ENCODE measurements around the gene CEACAM21. TPM values are rescaled to one million over a fixed set of nuclear protein-coding genes. Genes with fewer than 3 reads are reported as not detected.

Gene CEACAM21
- polyA plus RNA-seq, 3 donors: 2.1 to 6.4 (median 4.1) TPM

DNA sequence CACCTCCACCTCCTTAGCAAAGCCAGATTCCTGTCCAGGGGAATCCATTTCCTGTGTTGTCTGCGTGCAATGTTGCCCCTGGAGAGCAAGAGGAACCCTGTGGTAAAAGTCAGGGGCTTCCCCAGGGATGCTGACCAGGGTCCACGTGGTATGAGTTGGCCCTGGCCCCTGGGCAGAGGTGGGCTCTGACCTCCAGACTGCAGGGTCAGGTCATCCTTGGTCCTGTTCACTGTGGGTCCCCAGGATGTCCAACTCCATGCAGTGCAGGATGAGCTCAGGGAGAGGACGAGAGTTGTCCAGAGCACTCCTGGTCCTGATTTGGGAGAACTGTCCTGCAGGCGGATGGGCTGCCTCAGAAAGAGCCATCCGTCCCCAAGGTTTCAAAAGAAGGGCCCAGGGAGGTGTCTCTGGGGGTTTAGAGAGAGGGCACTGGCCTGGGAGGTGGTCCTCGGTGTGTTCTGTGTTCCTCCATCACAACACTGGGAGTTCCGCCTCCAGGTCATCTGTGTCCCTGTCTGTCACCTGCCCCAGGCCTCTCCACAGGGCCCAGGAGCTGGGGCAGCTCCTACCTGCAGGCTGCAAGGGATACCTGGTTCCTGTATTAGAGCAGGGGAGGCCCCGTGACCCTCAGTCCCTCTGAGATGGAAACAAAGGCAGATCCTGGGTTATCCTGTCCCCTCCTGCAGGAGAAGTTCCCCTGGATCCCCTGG, 52.2 kb downstream of the CEACAM21 start:
- Histone ChIP-seq H3K4me2 (replicated peaks; ENCODE audit: extremely low read depth, low read length, poor library complexity, severe bottlenecking) (peak overlapping the region; percentile 100), H3K27me3 (ENCODE audit: control insufficient read depth in 2 of 2, insufficient read depth in 2 of 2, low read length in 2 of 2) (no peaks in the 10 kb centered on the region), H3K9me3 (replicated peaks in 1 of 2; ENCODE audit: control insufficient read depth in 1 of 2, insufficient read depth in 1 of 2, low read length in 2 of 2) (peaks cover 7 to 19% of the 10 kb centered on the region in 2 donors), H4K20me1 (ENCODE audit: insufficient read depth, low read length) (peaks cover 29% of the 10 kb centered on the region), H3K9ac (ENCODE audit: insufficient read depth, low read length, poor library complexity, severe bottlenecking) (no peak overlapping the region), H3K36me3 (replicated peaks in 1 of 2; ENCODE audit: control insufficient read depth in 1 of 2, insufficient read depth in 2 of 2, low read length in 2 of 2) (peaks cover 5 to 6% of the 10 kb centered on the region in 2 donors), H3K4me3 (replicated peaks in 1 of 3; ENCODE audit: low read depth in 2 of 3, low read length in 3 of 3) (peak overlapping the region in 1 of 3 experiments; percentile 98), H3K79me2 (ENCODE audit: insufficient read depth, low read length) (peaks cover 40% of the 10 kb centered on the region), H3K27ac (ENCODE audit: low read depth in 1 of 2, low read length in 2 of 2) (peak overlapping the region; percentile 49 to 90), H2AFZ (ENCODE audit: insufficient read depth, low read depth, low read length, poor library complexity, severe bottlenecking) (peak overlapping the region; percentile 74), H3K4me1 (ENCODE audit: control insufficient read depth in 1 of 2, insufficient read depth in 2 of 2, low read length in 2 of 2) (peaks cover 48 to 53% of the 10 kb centered on the region in 2 donors)
- DNase-seq: no peak
- Mint-ChIP-seq H3K9me3 (peaks cover 3 to 21% (median 19%) of the 10 kb centered on the region in 7 donors), H3K27ac (peak overlapping the region in 4 of 7 donors; percentile 61 to 95 (median 94)), H3K4me3 (no peak overlapping the region), H3K4me1 (peaks cover 51% of the 10 kb centered on the region), H3K36me3 (peaks cover 16 to 19% of the 10 kb centered on the region in 2 donors), H3K27me3 (ENCODE audit: low read depth in 3 of 3) (peaks cover 0 to 2% (median 2%) of the 10 kb centered on the region in 3 donors)
- TF ChIP-seq, protein P1, sequence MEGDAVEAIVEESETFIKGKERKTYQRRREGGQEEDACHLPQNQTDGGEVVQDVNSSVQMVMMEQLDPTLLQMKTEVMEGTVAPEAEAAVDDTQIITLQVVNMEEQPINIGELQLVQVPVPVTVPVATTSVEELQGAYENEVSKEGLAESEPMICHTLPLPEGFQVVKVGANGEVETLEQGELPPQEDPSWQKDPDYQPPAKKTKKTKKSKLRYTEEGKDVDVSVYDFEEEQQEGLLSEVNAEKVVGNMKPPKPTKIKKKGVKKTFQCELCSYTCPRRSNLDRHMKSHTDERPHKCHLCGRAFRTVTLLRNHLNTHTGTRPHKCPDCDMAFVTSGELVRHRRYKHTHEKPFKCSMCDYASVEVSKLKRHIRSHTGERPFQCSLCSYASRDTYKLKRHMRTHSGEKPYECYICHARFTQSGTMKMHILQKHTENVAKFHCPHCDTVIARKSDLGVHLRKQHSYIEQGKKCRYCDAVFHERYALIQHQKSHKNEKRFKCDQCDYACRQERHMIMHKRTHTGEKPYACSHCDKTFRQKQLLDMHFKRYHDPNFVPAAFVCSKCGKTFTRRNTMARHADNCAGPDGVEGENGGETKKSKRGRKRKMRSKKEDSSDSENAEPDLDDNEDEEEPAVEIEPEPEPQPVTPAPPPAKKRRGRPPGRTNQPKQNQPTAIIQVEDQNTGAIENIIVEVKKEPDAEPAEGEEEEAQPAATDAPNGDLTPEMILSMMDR (IDR thresholded peaks at IDR 0.05): no peak
- 72% methylated on average over 6 of the region's 8 CpGs for WGBS (ENCODE audit: insufficient coverage)
- intact Hi-C loops (cut with micrococcal nuclease): no loop called here

Other genes with a start within 250 kb of the CEACAM21 start
- 100 to 1,000 TPM in 1 of 3 donors, 10 to 100 TPM in 2; 30.6 to 138 (median 42.2) TPM for gene TGFB1, start 222.2 kb upstream of the CEACAM21 start, polyA plus RNA-seq
- 10 to 100 TPM; 12.2 to 32.5 (median 25.1) TPM for gene B9D2, start 212.0 kb upstream of the CEACAM21 start, polyA plus RNA-seq
- gene TMEM91, start 199.6 kb upstream of the CEACAM21 start, polyA plus RNA-seq: 100 to 1,000 TPM in 1 of 3 donors, 10 to 100 TPM in 2; 29.1 to 103 (median 34.9) TPM
- gene EXOSC5, start 178.8 kb upstream of the CEACAM21 start, polyA plus RNA-seq: 10 to 100 TPM; 24.0 to 58.7 (median 40.5) TPM
- 10 to 100 TPM; 52.4 to 90.1 (median 87.6) TPM for gene BCKDHA, start 178.3 kb upstream of the CEACAM21 start, polyA plus RNA-seq
- gene B3GNT8, start 148.8 kb upstream of the CEACAM21 start, polyA plus RNA-seq: 10 to 100 TPM in 2 of 3 donors, 1 to 10 TPM in 1; 2.9 to 18.9 (median 17.4) TPM
- gene DMAC2, start 136.3 kb upstream of the CEACAM21 start, polyA plus RNA-seq: 10 to 100 TPM; 33.2 to 48.0 (median 43.8) TPM
- gene ERICH4, start 133.0 kb upstream of the CEACAM21 start, polyA plus RNA-seq: under 1 TPM in 1 of 3 donors, not detected in 2; 0.09 TPM
- gene CEACAM4, start 50.9 kb downstream of the CEACAM21 start, polyA plus RNA-seq: 10 to 100 TPM; 23.1 to 40.7 (median 27.5) TPM
- gene CEACAM7, start 112.1 kb downstream of the CEACAM21 start, polyA plus RNA-seq: not detected
- not detected for gene CEACAM5, start 132.5 kb downstream of the CEACAM21 start, polyA plus RNA-seq
- under 1 TPM in 1 of 3 donors, not detected in 2; 0.07 TPM for gene CEACAM6, start 179.4 kb downstream of the CEACAM21 start, polyA plus RNA-seq
- 10 to 100 TPM in 2 of 3 donors, 1 to 10 TPM in 1; 5.9 to 11.8 (median 11.3) TPM for gene CEACAM3, start 220.4 kb downstream of the CEACAM21 start, polyA plus RNA-seq